ENCODE data around the gene PHYHIPL.

GRCh38 chr10:59225211-59225610 is 48.8 kb downstream of the PHYHIPL start:
- TF ChIP-seq, protein P1, sequence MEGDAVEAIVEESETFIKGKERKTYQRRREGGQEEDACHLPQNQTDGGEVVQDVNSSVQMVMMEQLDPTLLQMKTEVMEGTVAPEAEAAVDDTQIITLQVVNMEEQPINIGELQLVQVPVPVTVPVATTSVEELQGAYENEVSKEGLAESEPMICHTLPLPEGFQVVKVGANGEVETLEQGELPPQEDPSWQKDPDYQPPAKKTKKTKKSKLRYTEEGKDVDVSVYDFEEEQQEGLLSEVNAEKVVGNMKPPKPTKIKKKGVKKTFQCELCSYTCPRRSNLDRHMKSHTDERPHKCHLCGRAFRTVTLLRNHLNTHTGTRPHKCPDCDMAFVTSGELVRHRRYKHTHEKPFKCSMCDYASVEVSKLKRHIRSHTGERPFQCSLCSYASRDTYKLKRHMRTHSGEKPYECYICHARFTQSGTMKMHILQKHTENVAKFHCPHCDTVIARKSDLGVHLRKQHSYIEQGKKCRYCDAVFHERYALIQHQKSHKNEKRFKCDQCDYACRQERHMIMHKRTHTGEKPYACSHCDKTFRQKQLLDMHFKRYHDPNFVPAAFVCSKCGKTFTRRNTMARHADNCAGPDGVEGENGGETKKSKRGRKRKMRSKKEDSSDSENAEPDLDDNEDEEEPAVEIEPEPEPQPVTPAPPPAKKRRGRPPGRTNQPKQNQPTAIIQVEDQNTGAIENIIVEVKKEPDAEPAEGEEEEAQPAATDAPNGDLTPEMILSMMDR (IDR thresholded peaks at IDR 0.05 in 8 of 11, conservative IDR thresholded peaks at IDR 0.05 in 3 of 11), result no peak
- TF ChIP-seq POLR2AphosphoS5 (IDR thresholded peaks at IDR 0.05) (no peak), POLR2A (IDR thresholded peaks at IDR 0.05) (no peak)
